TTC549 (cell line): ENCODE data around the gene ADAMTS17.

Experiments used
- FAIRE-seq: peaks from 2 replicates; lab custom pipeline; 2012; peaks lifted over from hg19 to GRCh38; lab: Jason Lieb, UNC

Gene ADAMTS17

DNA sequence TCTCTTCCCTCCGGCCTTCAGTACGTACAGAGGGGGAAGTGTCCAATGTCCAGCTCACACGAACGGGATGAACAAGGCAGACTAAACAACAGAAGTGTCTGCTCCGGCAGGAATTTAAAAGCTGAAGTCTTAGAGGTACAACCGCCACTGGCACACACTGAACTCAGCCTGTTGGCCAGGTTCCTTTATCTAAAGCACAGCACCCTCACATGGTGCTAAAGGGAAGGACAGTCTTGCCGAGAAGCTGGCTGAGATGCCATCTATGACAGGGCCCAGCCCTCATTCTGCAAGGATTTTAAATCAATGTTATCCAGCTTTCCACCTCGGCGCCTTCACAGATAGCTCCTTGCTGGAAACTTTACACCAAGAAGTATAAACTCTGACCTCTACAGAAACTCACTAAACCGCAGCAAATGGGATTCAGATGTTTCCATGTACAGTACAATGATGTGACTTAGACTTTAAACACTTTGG, 2.8 kb downstream of the ADAMTS17 start:
- peak; percentile 54 for FAIRE-seq

DNA sequence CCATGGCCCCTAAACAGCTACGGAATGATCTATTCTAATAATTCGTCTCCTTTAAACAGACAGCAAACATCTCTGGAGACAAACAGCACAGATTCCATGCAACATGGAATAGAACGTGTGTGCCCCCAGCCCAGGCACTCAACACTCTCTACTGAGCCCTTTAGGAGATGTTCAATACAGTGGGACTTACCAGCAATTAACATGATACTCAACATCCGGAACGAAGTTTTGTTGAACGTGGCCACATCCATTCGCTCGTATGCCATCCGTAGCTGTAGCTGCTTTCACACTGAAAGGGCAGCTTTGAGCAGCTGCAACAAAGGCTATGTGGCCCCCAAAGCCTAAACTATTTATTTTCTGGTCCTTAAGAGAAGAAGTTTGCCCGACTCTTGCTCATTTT, 3.5 kb downstream of the ADAMTS17 start:
- no peak for FAIRE-seq

DNA sequence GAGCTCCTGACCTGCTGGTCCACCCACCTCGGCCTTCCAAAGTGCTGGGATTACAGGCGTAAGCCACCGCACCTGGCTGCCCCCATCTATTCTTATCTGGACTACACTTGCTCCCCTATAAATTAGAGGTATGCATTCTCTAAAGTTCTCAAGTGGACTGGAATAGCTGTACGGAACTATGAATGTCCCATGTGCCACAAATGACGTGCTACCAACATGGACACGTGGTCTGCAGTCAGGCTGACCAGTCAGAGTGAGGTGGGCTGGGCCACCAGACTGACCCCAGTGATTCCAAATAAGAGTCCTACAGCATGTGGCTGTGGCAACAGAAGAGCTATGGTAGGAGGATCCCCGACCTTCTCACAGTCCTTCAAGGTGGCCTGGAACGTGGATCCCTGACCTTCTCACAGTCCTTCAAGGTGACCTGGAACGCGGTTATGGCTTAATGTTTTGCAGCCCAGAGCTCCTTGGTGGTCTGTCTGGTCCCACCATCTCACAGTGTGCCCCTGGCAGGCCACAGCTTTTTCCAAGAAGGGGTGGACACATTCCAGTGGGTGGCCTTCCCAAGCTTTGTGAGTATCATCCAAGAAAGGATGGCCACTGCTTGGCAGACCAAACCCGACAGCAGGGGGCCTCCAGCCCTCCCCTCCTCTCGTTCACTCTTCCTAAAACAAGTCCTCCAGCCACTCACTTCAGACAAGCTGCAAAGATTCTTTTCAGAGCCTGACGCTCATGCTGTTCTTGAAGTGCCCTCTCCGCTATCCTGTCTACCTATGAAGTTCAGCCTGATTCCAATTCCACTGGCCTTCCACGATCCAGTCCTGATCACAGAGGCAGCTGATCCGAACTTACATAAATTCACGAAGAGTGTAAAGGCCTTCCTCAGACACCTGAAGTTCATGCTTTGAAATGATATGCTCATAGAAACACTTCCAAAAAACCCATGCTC, 4.4 kb downstream of the ADAMTS17 start:
- no peak for FAIRE-seq

- no peak for FAIRE-seq
Measured at GRCh38 chr15:100336061-100336460, 5.7 kb downstream of the ADAMTS17 start.

GRCh38 chr15:100335335-100335999, 6.3 kb downstream of the ADAMTS17 start:
- no peak for FAIRE-seq

GRCh38 chr15:100334905-100335304, 6.9 kb downstream of the ADAMTS17 start:
- FAIRE-seq: no peak

- FAIRE-seq: no peak
Measured at GRCh38 chr15:100334456-100334855, 7.3 kb downstream of the ADAMTS17 start.

DNA sequence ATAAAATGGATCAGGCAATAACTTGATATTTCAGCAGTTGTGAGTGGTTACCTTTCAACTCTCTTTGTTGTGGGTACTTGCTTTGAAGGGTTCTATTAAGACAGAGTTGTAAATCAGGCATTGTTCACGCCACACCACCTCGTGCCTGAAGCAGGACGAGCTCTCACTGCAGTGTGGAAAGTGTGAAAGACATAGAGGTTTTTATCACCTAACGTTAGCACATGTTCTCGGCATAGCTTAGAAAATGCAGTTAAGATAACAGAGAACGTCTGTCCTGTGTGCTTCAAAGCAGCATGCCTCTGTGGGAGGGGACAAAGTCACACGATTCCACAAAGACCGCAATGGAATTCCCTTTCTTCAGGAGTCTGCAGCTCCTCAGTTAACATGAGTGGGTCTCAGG, 7.8 kb downstream of the ADAMTS17 start:
- no peak for FAIRE-seq

DNA sequence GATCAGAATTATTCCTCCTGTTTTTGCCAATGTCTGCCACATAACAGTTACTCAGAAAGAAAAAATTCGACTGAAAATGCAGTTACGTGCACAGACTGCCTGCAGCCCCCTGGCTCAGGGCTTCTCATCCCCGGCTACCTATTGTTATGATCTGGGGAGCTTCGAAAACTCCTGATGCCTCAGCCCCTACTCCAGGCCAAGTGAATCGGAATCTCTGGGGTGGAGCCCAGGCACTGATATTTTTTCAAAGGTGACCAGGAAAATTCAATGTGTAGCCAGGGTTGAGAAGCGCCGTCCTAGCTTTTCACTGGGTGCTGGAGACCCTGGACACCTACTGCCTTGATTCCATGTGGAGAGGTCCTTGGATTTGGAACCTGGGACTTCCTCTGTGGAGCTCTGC, 8.5 kb downstream of the ADAMTS17 start:
- no peak for FAIRE-seq

GRCh38 chr15:100332721-100333120, 9.1 kb downstream of the ADAMTS17 start:
- no peak for FAIRE-seq

GRCh38 chr15:100332231-100332630, 9.5 kb downstream of the ADAMTS17 start:
- FAIRE-seq: no peak

- FAIRE-seq: no peak
Measured at GRCh38 chr15:100330629-100331215, 11.1 kb downstream of the ADAMTS17 start.

DNA sequence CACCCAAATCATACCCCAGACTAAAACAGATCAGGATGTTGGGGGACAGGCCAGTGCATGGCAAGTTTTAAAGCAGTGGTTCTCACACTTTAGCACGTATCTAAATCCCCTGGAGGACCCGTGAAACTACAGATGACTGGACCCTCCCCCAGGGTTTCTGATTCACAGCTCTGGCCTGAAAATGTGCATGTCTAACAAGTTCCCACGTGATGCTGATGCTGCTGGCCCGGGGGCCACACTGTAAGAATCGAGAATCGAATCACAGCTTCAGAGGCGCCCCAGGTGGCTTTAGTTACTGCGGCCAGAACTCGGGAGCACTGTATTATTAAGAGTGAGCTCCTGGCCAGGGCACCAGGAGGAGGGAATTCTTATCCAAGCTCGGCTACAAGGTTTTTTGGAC, 11.6 kb downstream of the ADAMTS17 start:
- no peak for FAIRE-seq

GRCh38 chr15:100328796-100329195, 13.0 kb downstream of the ADAMTS17 start:
- FAIRE-seq: no peak

DNA sequence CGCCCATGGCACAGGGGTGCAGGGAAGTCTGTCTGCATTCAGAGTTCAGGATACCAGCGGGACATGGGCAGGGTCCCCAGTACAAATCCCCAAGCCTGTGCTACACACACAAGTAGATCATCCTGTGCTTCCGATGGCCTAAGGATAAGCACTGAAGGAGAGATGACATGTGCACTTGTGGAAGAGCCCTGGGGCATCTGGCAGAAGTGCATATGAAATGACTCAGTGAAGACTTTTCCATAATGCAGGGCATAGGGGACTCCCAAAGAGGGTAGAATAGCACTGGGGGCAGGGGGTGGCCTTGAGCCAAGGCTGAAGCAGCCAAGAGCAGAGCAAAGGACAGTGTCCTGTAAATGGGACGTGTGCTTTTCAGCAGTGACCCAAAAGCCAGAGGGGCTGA, 22.9 kb downstream of the ADAMTS17 start:
- no peak for FAIRE-seq

- FAIRE-seq: no peak
Measured at GRCh38 chr15:100314809-100315400, 26.9 kb downstream of the ADAMTS17 start.

GRCh38 chr15:100311833-100312476, 29.8 kb downstream of the ADAMTS17 start:
- no peak for FAIRE-seq

GRCh38 chr15:100311154-100311625, 30.6 kb downstream of the ADAMTS17 start:
- FAIRE-seq: no peak

- no peak for FAIRE-seq
Measured at GRCh38 chr15:100310513-100311153, 31.1 kb downstream of the ADAMTS17 start.

DNA sequence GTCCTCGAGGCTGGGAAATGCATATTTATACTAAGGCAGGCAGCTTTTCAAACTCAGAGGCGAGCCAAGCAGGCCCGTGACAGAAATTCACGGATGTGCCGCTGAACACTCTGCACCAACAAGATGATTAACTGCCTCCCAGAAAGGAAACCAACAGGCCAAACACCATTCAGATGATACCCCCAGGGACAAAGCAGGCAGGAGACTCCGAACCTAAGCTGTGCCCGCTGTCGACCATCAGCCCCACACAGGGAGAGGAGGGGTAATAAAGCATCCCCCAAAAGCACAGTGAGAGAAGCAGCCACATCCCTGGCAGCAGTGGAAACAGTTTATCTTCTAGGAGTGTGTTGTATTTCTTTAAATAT, 31.8 kb downstream of the ADAMTS17 start:
- FAIRE-seq: no peak
